DND-41 (cell line): ENCODE measurements around the gene PLSCR4.
"Not testable (repeated sequence)": the region's sequence is repeated elsewhere in the genome, so short reads cannot be mapped to it uniquely, and the experiment has no call there.

Source experiments
- ATAC-seq: fragments of 200-7000 bp; cut with Tn5 transposase; 3 replicates; pipeline ENCODE4 v1.9.1; 2021; ENCODE audit warnings: low read depth; ENCODE audit not compliant: insufficient read depth
- DNase-seq: peaks from one replicate; pipeline ENCODE4 v3.0.0-alpha.2; 2020
- H2AFZ ChIP-seq: 2 replicates; pipeline ENCODE4 v1.6.0; 2012; ENCODE audit warnings: low read depth, low read length
- H3K27ac ChIP-seq: 2 replicates; pipeline ENCODE4 v1.5.1; 2012; ENCODE audit warnings: low read length, inconsistent platforms
- H3K27me3 ChIP-seq: fragments of 200-600 bp; sonication (generic); 2 replicates; pipeline ENCODE4 v1.6.0; 2012; ENCODE audit warnings: low read length, mild to moderate bottlenecking, inconsistent platforms; ENCODE audit not compliant: insufficient read depth, poor library complexity
- H3K36me3 ChIP-seq: 2 replicates; pipeline ENCODE4 v1.5.1; 2012; ENCODE audit warnings: low read length, inconsistent platforms; ENCODE audit not compliant: insufficient read depth
- H3K4me1 ChIP-seq: 2 replicates; pipeline ENCODE4 v1.5.1; 2012; ENCODE audit warnings: mild to moderate bottlenecking, low read length; ENCODE audit not compliant: insufficient read depth
- H3K4me2 ChIP-seq: 2 replicates; pipeline ENCODE4 v1.6.0; 2012; ENCODE audit warnings: mild to moderate bottlenecking, moderate library complexity, low read length, inconsistent platforms; ENCODE audit not compliant: insufficient read depth
- H3K4me3 ChIP-seq, 2 experiments: fragments of 200-600 bp in 1 of 2; shearing (Covaris generic) in 1 of 2; 2 replicates each; pipeline ENCODE4 v1.5.1; 2012 to 2016; ENCODE audit warnings: inconsistent platforms in 2 of 2, low read length in 2 of 2, mild to moderate bottlenecking in 2 of 2, low read depth in 1 of 2, moderate library complexity in 1 of 2
- H3K79me2 ChIP-seq: 2 replicates; pipeline ENCODE4 v1.6.0; 2012; ENCODE audit warnings: low read length, inconsistent platforms; ENCODE audit not compliant: insufficient read depth
- H3K9ac ChIP-seq: 2 replicates; pipeline ENCODE4 v1.6.0; 2012; ENCODE audit warnings: low read depth, mild to moderate bottlenecking, inconsistent platforms, low read length, moderate library complexity
- H3K9me3 ChIP-seq: 2 replicates; pipeline ENCODE4 v1.5.1; 2012; ENCODE audit warnings: low read length, moderate library complexity, mild to moderate bottlenecking, inconsistent platforms; ENCODE audit not compliant: insufficient read depth, severe bottlenecking
- H4K20me1 ChIP-seq: 2 replicates; pipeline ENCODE4 v1.6.0; 2012; ENCODE audit warnings: low read length; ENCODE audit not compliant: insufficient read depth
- CTCF ChIP-seq: IDR thresholded peaks from 2 replicates; pipeline ENCODE4 v1.5.1; 2012; ENCODE audit warnings: borderline replicate concordance, low read length, moderate library complexity, mild to moderate bottlenecking; ENCODE audit not compliant: poor library complexity, severe bottlenecking; ENCODE audit errors: extremely low read depth
- EZH2 ChIP-seq: IDR thresholded peaks from 3 replicates; pipeline ENCODE4 v1.6.1; 2012; ENCODE audit warnings: borderline replicate concordance, low read depth, mild to moderate bottlenecking, moderate library complexity, low read length, inconsistent platforms; ENCODE audit not compliant: severe bottlenecking

The PLSCR4 gene

GRCh38 chr3:146250449-146251382 lies at the start of gene PLSCR4:
PLSCR4 (minus strand) TSS chr3:146251105; CDS start chr3:146222071, 29,034 bp downstream.
- no peak for DNase-seq
- TF ChIP-seq EZH2 (no peak), CTCF (no peak)

GRCh38 chr3:146293401-146293800 lies 42.5 kb upstream of the PLSCR4 start:
- not testable (repeated sequence) for H3K4me1 ChIP-seq, H3K9ac ChIP-seq, DNase-seq, H3K4me3 ChIP-seq, ATAC-seq, H3K9me3 ChIP-seq, H2AFZ ChIP-seq, H3K79me2 ChIP-seq, H4K20me1 ChIP-seq, H3K36me3 ChIP-seq, H3K27ac ChIP-seq, H3K27me3 ChIP-seq, H3K4me2 ChIP-seq

More at GRCh38 chr3:146250449-146251382, at the start of gene PLSCR4:
- Histone ChIP-seq H3K9me3 (no peaks in the 10 kb centered on the region), H3K4me2 (no peak within 1 kb of the TSS), H4K20me1 (no peaks in the 10 kb centered on the region), H3K4me3 (no peak within 1 kb of the TSS), H3K27me3 (no peaks in the 10 kb centered on the region), H3K9ac (no peak within 1 kb of the TSS), H2AFZ (no peak within 1 kb of the TSS), H3K36me3 (no peaks in the 10 kb centered on the region), H3K4me1 (no peaks in the 10 kb centered on the region), H3K27ac (no peak within 1 kb of the TSS), H3K79me2 (no peaks in the 10 kb centered on the region)
- no peak for ATAC-seq

- no peaks in the 10 kb centered on the region for H4K20me1 ChIP-seq
- no peak overlapping the region for H2AFZ ChIP-seq
- DNase-seq (no peak), ATAC-seq (no peak)
- no peaks in the 10 kb centered on the region for H3K9me3 ChIP-seq
- no peak overlapping the region for H3K9ac ChIP-seq
- H3K4me3 ChIP-seq: no peak overlapping the region
- H3K4me1 ChIP-seq: no peaks in the 10 kb centered on the region
- no peaks in the 10 kb centered on the region for H3K79me2 ChIP-seq
- H3K4me2 ChIP-seq: no peak overlapping the region
- no peak overlapping the region for H3K27ac ChIP-seq
- TF ChIP-seq CTCF: no peak
- no peak for TF ChIP-seq EZH2
- no peaks in the 10 kb centered on the region for H3K27me3 ChIP-seq
- no peaks in the 10 kb centered on the region for H3K36me3 ChIP-seq
Measured at GRCh38 chr3:146283781-146284445, 33.0 kb upstream of the PLSCR4 start.

GRCh38 chr3:146280864-146281263 lies 30.0 kb upstream of the PLSCR4 start:
- H3K4me1 ChIP-seq: no peaks in the 10 kb centered on the region
- TF ChIP-seq CTCF (no peak), EZH2 (no peak)
- no peak overlapping the region for H3K27ac ChIP-seq
- no peak overlapping the region for H3K9ac ChIP-seq
- H3K4me2 ChIP-seq: no peak overlapping the region
- H3K27me3 ChIP-seq: no peaks in the 10 kb centered on the region
- ATAC-seq (no peak), DNase-seq (no peak)
- H3K9me3 ChIP-seq: no peaks in the 10 kb centered on the region
- H4K20me1 ChIP-seq: no peaks in the 10 kb centered on the region
- H3K36me3 ChIP-seq: no peaks in the 10 kb centered on the region
- no peak overlapping the region for H2AFZ ChIP-seq
- no peaks in the 10 kb centered on the region for H3K79me2 ChIP-seq
- no peak overlapping the region for H3K4me3 ChIP-seq
